Endothelial cell of umbilical vein (primary cell): ENCODE data around the gene KAT6B.

Experiments used
- EZH2 ChIP-seq: IDR thresholded peaks from 2 replicates; pipeline ENCODE4 v1.6.1; 2012; ENCODE audit warnings: borderline replicate concordance, low read depth, mild to moderate bottlenecking, moderate library complexity, low read length, inconsistent platforms; ENCODE audit not compliant: severe bottlenecking
- FOS ChIP-seq: IDR thresholded peaks from 2 replicates; pipeline ENCODE4 v1.6.1; 2011; ENCODE audit warnings: mild to moderate bottlenecking, low read length, moderate library complexity, borderline replicate concordance; ENCODE audit not compliant: insufficient read depth
- GATA2 ChIP-seq: IDR thresholded peaks from 2 replicates; pipeline ENCODE4 v1.7.0; 2011; ENCODE audit warnings: low read depth, mild to moderate bottlenecking, moderate library complexity, mixed read lengths, low read length; ENCODE audit not compliant: insufficient read length, insufficient read depth
- MYC ChIP-seq: IDR thresholded peaks from one replicate; pipeline ENCODE4 v1.6.1; 2011; ENCODE audit warnings: mild to moderate bottlenecking, low read depth, low read length
- POLR2A ChIP-seq: IDR thresholded peaks from 2 replicates; pipeline ENCODE4 v1.6.1; 2012; ENCODE audit warnings: low read depth, mild to moderate bottlenecking, control low read depth, low read length
- TF ChIP-seq, protein P1 (sequence below), 2 donors: IDR thresholded peaks; 1 replicate in 1 of 2; 2 replicates in 1 of 2; pipeline ENCODE4 v1.5.1; 2011; ENCODE audit warnings: low read length in 2 of 2, mild to moderate bottlenecking in 2 of 2, moderate library complexity in 2 of 2, control low read depth in 1 of 2, inconsistent platforms in 1 of 2, low read depth in 1 of 2; ENCODE audit not compliant: insufficient read depth in 1 of 2; ENCODE audit errors: extremely low read depth in 1 of 2
- TF ChIP-seq, protein P2 (sequence below): IDR thresholded peaks from 2 replicates; pipeline ENCODE4 v1.6.1; 2011; ENCODE audit not compliant: insufficient read depth, insufficient read length

DNA sequence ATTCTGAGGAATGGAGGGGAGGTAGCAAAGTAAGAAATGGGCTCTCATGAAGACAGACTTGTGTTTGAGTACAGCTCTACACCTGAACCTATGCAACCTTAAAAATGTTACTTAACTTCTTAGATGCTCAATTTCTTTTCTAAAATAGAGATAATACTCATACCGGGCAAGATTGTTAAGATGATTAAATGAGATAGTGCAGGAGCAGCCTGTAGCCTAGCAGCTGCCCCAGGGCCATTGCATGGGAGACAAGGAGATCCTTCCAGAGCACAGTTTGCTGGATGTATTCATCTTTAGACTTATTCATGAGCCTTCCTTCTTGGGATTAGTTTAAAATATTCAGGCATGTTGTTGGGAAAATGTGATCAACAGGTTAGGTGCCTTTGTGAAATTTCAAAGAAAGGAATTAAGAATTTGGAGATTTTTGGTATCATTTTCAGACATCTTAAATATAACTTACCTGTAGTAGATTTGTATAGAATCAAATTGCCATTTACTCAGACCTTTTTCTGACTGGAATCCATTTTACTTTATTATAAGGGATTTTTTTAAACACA is 130.2 kb downstream of the KAT6B start:
- TF ChIP-seq POLR2A = no peak
- TF ChIP-seq, protein P1, sequence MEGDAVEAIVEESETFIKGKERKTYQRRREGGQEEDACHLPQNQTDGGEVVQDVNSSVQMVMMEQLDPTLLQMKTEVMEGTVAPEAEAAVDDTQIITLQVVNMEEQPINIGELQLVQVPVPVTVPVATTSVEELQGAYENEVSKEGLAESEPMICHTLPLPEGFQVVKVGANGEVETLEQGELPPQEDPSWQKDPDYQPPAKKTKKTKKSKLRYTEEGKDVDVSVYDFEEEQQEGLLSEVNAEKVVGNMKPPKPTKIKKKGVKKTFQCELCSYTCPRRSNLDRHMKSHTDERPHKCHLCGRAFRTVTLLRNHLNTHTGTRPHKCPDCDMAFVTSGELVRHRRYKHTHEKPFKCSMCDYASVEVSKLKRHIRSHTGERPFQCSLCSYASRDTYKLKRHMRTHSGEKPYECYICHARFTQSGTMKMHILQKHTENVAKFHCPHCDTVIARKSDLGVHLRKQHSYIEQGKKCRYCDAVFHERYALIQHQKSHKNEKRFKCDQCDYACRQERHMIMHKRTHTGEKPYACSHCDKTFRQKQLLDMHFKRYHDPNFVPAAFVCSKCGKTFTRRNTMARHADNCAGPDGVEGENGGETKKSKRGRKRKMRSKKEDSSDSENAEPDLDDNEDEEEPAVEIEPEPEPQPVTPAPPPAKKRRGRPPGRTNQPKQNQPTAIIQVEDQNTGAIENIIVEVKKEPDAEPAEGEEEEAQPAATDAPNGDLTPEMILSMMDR (IDR thresholded peaks at IDR 0.05; ENCODE audit: extremely low read depth in 1 of 2, insufficient read depth in 1 of 2, low read depth in 1 of 2, low read length in 2 of 2) = no peak
- TF ChIP-seq, protein P2, sequence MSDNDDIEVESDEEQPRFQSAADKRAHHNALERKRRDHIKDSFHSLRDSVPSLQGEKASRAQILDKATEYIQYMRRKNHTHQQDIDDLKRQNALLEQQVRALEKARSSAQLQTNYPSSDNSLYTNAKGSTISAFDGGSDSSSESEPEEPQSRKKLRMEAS = no peak
- no peak for TF ChIP-seq GATA2
- TF ChIP-seq FOS = no peak
- TF ChIP-seq MYC = no peak
- no peak for TF ChIP-seq EZH2
